HG03108 (cell line): ENCODE measurements around the gene PIK3CD.
"Not testable (repeated sequence)": the region's sequence is repeated elsewhere in the genome, so short reads cannot be mapped to it uniquely, and the experiment has no call there.

Source experiments
- ATAC-seq: cut with Tn5 transposase; IDR thresholded peaks from one replicate; pipeline ENCODE4 v1.9.1; 2021; ENCODE audit warnings: moderate library complexity; ENCODE audit not compliant: unreplicated experiment

Gene PIK3CD

GRCh38 chr1:9618909-9619679, 32.4 kb upstream of the PIK3CD start:
- no peak for ATAC-seq

DNA sequence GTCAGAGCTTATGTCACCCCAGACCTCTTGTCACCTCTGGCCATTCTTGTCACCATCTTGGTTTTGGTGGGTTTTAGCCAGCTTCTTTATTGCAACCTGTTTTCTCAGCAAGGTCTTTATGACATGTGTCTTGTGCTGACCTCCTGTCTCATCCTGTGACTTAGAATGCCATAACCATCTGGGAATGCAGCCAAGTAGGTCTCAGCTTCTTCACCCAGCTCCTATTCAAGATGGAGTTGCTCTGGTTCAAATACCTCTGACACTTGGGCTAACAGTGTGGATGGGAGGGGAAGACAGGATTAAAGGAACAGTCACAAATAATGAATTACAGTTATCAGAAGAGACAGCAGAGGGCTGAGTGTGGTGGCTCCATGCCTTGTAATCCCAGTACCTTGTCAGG, 30.5 kb upstream of the PIK3CD start:
- no peak for ATAC-seq

DNA sequence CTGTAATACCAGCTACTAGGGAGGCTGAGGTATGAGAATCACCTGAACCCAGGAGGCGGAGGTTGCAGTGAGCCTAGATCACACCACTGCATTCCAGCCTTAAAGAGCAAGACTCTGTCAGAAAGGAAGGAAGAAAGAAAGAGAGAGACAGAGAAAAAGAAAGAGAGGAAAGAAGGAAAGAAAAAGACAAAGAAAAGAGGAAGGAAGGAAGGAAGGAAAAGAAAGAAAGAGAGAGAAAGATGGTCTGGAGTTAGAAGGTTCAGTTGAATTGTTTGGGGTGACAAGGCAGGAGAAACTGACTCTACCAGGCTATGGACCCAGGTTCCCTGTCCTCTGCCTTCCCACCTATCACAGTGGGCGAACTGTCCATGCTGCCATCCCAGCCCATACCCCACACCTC, 27.4 kb upstream of the PIK3CD start:
- no peak for ATAC-seq

GRCh38 chr1:9625030-9625429, 26.5 kb upstream of the PIK3CD start:
- not testable (repeated sequence) for ATAC-seq

- peak; percentile 44 for ATAC-seq
These were observed 25.3 kb upstream of the PIK3CD start for GRCh38 chr1:9626201-9626608.

DNA sequence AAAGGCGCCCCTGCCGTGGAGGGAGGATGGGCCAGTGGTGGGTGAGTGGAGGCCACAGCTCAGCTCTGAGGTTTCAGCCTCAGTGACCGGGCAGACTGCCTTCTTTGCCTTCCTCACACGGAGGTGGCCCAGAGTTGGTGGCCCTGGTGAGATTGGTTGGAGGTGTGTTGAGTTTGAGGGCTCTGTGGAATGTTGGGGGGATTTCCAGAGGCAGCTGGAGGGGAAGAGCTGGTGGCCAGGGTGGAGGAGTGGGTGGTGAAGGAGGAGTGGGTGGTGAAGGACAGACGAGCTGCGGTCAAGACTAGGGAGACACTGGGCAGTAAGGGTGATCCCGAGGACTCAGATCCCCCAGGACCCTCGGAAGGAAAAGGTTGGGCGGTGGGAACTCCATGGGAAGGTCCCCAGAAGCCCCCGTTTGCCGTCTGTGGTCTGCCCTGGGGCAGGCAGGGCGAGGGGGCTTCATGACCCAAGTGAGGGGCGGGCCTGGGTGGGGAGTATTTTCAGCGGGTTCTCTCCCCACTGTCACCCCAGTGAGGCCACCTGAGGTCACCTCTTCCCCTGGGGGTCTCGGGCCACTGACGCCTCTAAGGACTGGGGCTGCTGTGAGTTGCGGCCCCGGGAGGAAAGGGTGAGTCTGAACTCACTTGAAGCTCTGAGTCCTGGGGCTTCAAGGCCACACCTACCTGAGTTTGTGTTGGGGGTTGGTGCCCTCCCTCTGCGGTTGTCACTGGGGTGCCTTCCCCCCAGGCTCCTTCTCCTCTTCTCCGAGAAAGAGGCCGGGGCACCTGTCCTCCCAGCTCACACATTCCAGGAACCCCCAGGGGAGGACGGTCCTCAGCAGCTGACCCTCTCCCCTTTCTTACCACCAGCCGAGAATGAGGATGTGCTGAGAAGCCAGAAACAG, 22.7 kb upstream of the PIK3CD start:
- ATAC-seq, result no peak

DNA sequence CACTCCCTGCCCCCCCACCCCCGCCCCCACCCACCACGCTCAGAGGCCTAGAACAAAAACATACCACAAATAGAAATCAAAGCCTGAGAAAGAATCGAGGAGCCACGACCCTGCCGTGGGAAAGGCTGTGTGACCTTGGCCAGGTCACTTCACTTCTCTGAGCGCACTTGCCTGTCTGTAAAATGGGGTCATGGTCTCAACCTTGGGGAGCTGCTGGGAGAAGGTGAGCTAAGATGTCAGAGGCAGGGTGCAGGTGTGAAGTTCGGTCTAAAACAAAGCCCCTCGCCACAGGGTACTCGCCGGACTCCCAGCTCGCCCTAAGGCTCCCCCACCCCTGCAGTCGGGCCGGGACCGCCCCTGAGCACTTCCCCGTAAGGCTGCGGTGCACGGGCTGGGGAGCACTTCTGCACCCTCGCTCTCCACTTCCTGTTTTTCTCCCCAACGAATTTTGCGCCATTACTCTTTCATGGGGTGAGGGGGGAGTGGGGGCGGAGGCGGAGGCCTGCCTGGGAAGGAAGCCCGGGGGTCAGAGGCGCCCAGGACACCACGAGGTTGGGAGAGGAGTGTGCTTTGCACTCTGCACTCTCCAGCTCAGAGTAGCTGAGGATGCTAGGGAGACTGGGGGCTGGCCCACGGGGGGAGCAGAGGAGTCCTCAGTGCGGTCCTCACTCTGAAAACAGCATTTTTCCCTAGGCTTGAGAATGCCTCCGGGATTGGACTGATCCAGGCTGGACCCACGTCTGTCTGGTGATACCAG, 21.9 kb upstream of the PIK3CD start:
- peak; percentile 27 for ATAC-seq

DNA sequence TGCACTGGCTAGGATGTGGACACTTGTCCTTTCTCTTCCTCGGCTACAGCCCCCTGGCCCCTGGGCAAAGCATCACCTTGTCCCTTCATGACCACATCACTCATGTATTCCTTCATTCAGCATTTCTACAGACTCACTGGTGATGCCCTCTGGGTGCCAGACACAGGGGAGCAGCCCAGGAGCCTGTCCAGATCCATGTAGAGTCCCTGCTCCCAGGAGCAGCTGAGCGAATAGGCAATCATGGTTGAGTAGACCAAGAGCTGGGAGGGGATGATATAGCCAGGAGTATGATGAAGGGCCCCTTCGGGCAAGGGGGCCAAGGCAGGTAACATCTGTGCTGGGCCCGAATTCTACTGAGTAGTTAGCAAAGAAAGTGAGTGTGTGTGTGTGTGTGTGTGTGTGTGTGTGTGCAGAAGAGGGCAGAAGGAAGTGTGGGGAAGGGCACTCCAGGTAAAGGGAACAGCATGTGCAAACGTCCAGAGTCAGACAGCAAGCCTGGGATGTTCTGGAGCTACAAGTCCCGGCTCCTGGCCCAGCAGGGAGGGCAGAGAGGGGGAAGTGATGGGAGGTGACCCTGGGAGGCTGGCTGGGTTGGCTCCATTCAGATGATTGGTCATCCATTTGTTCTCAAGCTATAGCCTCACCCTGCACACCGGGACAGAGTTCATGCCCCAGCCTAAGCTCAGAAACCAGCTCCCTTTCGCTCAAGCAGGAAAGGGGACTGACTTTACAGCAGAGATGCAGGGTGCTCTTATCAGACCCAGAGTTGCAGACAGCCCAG, 21.0 kb upstream of the PIK3CD start:
- no peak for ATAC-seq

- ATAC-seq, result no peak
These were observed 19.9 kb upstream of the PIK3CD start for GRCh38 chr1:9631613-9632012.

GRCh38 chr1:9633493-9633892, 18.0 kb upstream of the PIK3CD start:
- ATAC-seq, result no peak

DNA sequence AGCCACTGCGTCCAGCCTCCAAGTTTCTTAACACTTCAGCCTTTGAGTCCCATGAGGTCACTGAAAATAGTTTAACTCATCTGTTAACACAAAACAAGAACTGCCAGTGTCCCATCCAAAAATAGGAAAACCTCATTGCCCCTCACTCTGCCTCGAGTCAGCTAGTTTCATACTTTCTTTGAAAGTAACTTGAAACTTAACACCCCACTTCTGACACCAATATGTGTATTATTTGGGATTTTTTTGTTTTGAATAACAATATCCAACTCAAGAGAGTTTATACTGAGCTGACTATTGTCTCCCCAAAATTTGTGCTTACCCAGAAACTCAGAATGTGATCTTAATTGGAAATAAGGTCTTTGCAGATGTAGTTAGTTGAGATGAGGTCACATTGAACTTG, 16.9 kb upstream of the PIK3CD start:
- no peak for ATAC-seq

DNA sequence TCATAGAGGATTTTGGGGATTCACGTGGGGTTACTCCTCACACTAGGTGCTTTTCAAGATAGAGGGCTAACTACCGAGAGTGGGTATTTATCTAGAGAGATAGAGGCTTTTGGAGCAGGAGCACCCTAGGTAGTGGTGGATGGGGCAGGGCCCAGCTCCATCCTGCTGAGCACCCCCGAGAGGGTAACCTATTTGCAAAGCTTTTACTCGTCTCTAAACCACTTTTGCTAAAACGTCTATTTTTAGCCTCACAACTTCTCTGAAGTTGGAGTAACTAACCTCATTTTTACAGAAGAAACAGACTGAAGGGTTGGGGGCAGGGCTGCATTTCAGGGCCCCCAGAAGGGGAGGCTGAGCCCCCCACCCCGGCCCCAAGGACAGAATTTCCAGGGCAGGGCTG, 12.3 kb upstream of the PIK3CD start:
- ATAC-seq, result no peak

DNA sequence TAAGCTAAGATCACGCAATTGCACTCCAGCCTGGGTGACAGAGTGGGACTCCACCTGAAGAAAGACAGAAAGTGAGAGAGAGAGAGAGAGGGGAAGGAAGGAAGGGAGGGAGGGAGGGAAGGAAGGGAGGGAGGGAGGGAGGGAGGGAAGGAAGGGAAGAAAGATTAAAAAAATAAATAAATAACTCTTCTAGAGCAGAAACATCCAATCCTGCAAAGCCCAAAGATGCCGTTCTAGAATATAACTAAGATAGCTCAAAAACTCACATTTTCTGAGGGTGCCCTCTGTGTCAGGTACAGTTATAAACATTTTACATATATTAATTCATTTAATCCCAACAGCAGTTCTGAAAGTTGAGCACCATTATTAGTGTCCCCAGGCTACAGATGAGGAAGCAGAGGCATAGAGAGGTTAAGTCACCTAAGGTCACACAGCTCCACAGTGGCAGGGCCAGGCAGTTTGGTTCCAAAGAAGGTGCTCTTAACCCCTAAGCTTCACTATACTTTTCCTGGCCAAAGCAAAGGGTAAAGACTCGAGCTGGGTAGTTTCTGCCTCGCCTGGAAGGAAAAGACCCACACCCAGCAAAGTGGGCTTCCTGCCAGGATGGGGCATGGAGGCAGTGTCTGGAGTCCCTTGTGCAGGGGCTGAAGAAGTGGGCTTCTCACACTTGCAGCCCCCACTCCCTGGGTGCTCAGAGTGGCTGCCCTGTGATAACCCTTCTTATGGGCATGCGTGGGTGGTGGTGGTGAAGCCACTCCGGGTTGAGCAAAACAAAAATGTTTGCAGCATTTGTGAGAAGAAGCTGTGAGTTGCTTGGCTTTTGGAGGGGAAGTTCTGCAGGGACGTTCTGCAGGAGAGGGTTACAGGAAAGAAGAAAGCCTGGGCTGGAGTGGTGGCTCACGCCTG, 7.9 kb upstream of the PIK3CD start:
- ATAC-seq, result no peak

GRCh38 chr1:9646037-9646436, 5.5 kb upstream of the PIK3CD start:
- no peak for ATAC-seq

DNA sequence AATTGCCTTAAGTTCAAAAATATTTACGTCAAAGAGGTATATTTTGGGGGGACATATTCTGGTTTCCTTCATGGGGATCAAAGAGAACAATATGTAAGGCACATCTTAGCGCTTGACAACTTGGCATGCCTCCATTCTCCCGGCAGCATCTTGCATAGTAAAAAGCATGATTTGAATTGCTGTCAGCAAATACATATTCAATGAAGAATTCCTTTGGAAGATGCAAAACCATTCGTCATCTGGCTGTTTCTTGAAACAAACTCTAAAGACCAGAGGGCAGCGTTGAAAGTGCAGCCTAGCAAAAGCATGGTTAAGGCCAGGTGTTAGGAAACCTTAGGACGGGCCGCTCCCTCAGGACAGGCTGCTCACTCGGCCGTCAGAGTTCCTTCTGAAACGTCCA, 3.4 kb upstream of the PIK3CD start:
- ATAC-seq, result no peak

DNA sequence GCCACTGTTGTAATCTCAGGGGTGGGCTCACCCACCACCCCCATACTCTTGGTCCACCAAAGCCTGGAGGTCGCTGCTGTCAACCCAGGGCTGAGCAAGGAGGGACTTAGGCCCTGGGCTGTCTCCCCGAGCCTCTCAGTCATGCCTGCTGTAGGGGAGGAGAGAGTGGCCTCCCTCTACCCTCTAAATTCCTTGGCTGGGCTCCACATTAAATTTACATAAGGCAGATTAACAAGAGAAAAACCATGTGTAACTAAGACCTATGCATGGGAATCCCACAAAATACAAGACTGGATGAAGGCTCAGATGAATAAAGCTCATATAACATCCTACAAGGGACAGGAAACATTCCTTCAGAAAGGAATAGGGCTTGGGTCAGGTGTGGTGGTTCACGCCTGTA, 1.8 kb upstream of the PIK3CD start:
- ATAC-seq, result no peak

GRCh38 chr1:9651220-9651564, 339 bp upstream of the PIK3CD start:
- ATAC-seq, result no peak

DNA sequence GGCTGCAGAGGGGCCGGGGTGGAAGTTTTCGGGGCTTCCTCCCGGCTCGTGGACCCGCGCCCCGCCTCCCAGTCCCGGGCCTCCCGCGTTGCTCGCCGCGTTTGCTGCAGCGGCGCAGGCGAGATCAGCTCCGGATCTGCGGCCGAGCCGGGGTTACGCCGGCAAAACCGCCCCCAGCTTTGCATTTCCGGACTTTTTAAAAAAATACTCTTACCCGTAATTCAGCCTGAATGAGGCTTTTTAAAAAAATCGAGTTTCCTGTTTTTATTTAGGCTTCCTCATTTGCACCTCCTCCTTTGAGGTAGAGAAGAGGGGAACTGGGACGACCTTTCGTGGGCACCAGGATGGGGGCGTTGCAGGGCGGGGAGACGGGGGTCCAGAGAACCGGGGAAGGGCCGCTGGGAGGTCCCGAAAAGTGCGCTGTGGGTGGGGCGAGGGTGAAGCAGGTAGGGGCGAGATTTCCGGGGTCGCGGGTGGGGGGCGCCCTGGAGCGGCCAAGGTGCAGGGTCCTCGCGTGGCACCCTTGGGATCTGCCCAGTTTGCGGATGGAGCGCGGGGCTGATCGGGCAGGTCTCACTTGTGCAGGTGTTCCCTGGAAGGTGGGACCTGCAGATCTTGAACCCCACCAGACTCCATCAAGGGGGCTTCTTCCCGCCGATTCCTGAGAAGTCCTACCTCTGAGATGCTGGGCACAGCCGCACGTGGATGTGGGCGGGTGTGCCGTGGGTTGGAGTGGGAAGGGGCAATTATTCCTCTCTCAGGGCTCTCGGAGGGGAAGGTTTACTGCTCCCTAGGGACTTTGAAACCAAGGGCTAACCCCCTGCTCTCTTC, 1.1 kb downstream of the PIK3CD start:
- no peak for ATAC-seq

DNA sequence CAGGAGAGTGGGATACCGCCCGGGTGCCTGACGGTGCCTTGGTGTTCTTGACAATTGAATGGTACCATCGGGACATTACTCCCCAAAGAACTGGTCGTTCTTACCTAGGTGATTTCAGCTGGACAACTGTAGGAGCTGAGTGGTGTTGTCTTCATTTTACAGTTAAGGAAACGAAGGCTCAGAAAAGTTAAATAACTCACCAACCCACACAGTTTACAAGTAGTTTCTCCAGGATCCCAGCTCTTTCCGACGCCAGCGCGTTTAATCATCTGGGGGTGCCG, 1.6 kb downstream of the PIK3CD start:
- ATAC-seq, result no peak
